ENCODE measurements around the gene TTC39A. TPM values are rescaled to one million over a fixed set of nuclear protein-coding genes. Genes with fewer than 3 reads are reported as not detected.

The TTC39A gene
- total RNA-seq, 1 experiment from 2014 or later = 15.4 TPM

DNA sequence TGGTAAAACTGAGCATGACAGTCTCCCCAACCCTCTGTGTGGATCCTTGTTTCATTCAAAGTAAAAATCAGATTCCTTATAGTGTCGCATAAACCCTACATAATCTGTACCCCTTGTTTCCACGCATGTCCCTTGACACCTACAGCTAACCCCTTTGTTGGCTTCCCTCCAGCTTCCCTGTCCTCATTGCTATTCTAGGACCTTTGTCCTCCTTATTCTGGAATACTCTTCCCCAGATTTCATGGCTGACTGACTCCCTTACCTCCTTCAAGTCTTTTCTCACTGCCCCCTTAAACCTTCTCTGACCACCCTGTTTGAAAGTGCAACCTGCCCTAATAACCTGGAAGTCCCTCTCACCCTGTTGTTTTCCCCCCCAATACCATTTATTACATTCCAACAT lies 90.3 kb downstream of the TTC39A start (continued):
- TF ChIP-seq, protein P1, sequence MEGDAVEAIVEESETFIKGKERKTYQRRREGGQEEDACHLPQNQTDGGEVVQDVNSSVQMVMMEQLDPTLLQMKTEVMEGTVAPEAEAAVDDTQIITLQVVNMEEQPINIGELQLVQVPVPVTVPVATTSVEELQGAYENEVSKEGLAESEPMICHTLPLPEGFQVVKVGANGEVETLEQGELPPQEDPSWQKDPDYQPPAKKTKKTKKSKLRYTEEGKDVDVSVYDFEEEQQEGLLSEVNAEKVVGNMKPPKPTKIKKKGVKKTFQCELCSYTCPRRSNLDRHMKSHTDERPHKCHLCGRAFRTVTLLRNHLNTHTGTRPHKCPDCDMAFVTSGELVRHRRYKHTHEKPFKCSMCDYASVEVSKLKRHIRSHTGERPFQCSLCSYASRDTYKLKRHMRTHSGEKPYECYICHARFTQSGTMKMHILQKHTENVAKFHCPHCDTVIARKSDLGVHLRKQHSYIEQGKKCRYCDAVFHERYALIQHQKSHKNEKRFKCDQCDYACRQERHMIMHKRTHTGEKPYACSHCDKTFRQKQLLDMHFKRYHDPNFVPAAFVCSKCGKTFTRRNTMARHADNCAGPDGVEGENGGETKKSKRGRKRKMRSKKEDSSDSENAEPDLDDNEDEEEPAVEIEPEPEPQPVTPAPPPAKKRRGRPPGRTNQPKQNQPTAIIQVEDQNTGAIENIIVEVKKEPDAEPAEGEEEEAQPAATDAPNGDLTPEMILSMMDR (IDR thresholded peaks at IDR 0.05 in 2 of 3, conservative IDR thresholded peaks at IDR 0.05 in 1 of 3; ENCODE audit: borderline replicate concordance in 1 of 3, insufficient read depth in 1 of 3, low read depth in 2 of 3, low read length in 2 of 3) = no peak
- TF ChIP-seq YY1 (IDR thresholded peaks at IDR 0.05; ENCODE audit: extremely low read depth, insufficient replicate concordance, low read depth, low read length) (no peak), EZH2 (IDR thresholded peaks at IDR 0.05) (no peak), POLR2A (IDR thresholded peaks at IDR 0.05; ENCODE audit: borderline replicate concordance, extremely low read depth, insufficient read depth, insufficient read length) (no peak), TCF7L2 (IDR thresholded peaks at IDR 0.05; ENCODE audit: borderline replicate concordance, extremely low read depth, insufficient read depth, insufficient read length) (no peak)
- TF ChIP-seq, protein P2, sequence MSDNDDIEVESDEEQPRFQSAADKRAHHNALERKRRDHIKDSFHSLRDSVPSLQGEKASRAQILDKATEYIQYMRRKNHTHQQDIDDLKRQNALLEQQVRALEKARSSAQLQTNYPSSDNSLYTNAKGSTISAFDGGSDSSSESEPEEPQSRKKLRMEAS (IDR thresholded peaks at IDR 0.05) = no peak

GRCh38 chr1:51238034-51238403 lies 92.3 kb downstream of the TTC39A start:
- ChIA-PET RAD21 (ENCODE audit: low non-redundant PET in 1 of 2, low total read pairs in 2 of 2, uncharacterized antibody in 2 of 2, unreplicated experiment in 2 of 2) (no interaction called here), CTCF (no interaction called here), POLR2A (no interaction called here)
- Histone ChIP-seq H2AFZ (ENCODE audit: low read depth, low read length, poor library complexity, severe bottlenecking) (no peak overlapping the region), H3K79me2 (ENCODE audit: insufficient read depth, low read length) (peaks cover 67% of the 10 kb centered on the region), H3K4me3 (replicated peaks in 1 of 2; ENCODE audit: low read depth in 1 of 2, low read length in 2 of 2) (peak overlapping the region; percentile 92 to 97; a peak in 3 of 4 replicates), H3K9me2 (ENCODE audit: insufficient read depth) (no peaks in the 10 kb centered on the region), H3K4me1 (ENCODE audit: control insufficient read depth in 1 of 2, insufficient read depth in 2 of 2, low read length in 2 of 2) (peaks cover 15 to 28% of the 10 kb centered on the region in 2 experiments), H3K27ac (ENCODE audit: low read depth, low read length) (no peak overlapping the region), H3K9ac (ENCODE audit: low read length) (peak overlapping the region; percentile 49; the same call in 1 of the 2 replicates), H3K9me3 (ENCODE audit: control insufficient read depth in 1 of 2, insufficient read depth in 1 of 2, low read depth in 1 of 2, low read length in 2 of 2) (no peaks in the 10 kb centered on the region), H3K4me2 (ENCODE audit: low read length) (peak overlapping the region; percentile 92), H4K20me1 (ENCODE audit: insufficient read depth) (peaks cover 15% of the 10 kb centered on the region), H3K36me3 (ENCODE audit: control insufficient read depth in 1 of 2, insufficient read depth in 2 of 2, low read length in 2 of 2) (no peaks in the 10 kb centered on the region), H3K27me3 (ENCODE audit: insufficient read depth, low read length) (no peaks in the 10 kb centered on the region)
- ATAC-seq = no peak
- intact Hi-C loops (cut with micrococcal nuclease) = no loop called here
- no peak for DNase-seq (ENCODE audit: low read depth, low spot score)
- no TSS peak for BruUV-seq (replicated peaks)
- TF ChIP-seq, protein P3, sequence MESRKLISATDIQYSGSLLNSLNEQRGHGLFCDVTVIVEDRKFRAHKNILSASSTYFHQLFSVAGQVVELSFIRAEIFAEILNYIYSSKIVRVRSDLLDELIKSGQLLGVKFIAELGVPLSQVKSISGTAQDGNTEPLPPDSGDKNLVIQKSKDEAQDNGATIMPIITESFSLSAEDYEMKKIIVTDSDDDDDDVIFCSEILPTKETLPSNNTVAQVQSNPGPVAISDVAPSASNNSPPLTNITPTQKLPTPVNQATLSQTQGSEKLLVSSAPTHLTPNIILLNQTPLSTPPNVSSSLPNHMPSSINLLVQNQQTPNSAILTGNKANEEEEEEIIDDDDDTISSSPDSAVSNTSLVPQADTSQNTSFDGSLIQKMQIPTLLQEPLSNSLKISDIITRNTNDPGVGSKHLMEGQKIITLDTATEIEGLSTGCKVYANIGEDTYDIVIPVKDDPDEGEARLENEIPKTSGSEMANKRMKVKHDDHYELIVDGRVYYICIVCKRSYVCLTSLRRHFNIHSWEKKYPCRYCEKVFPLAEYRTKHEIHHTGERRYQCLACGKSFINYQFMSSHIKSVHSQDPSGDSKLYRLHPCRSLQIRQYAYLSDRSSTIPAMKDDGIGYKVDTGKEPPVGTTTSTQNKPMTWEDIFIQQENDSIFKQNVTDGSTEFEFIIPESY (IDR thresholded peaks at IDR 0.05; ENCODE audit: extremely low read depth, insufficient replicate concordance, low read length) = no peak
- TF ChIP-seq ZNF274 (IDR thresholded peaks at IDR 0.05; ENCODE audit: low read depth, low read length) = no peak
- TF ChIP-seq CEBPB (IDR thresholded peaks at IDR 0.05; ENCODE audit: low read depth) = no peak
- TF ChIP-seq, protein P4, sequence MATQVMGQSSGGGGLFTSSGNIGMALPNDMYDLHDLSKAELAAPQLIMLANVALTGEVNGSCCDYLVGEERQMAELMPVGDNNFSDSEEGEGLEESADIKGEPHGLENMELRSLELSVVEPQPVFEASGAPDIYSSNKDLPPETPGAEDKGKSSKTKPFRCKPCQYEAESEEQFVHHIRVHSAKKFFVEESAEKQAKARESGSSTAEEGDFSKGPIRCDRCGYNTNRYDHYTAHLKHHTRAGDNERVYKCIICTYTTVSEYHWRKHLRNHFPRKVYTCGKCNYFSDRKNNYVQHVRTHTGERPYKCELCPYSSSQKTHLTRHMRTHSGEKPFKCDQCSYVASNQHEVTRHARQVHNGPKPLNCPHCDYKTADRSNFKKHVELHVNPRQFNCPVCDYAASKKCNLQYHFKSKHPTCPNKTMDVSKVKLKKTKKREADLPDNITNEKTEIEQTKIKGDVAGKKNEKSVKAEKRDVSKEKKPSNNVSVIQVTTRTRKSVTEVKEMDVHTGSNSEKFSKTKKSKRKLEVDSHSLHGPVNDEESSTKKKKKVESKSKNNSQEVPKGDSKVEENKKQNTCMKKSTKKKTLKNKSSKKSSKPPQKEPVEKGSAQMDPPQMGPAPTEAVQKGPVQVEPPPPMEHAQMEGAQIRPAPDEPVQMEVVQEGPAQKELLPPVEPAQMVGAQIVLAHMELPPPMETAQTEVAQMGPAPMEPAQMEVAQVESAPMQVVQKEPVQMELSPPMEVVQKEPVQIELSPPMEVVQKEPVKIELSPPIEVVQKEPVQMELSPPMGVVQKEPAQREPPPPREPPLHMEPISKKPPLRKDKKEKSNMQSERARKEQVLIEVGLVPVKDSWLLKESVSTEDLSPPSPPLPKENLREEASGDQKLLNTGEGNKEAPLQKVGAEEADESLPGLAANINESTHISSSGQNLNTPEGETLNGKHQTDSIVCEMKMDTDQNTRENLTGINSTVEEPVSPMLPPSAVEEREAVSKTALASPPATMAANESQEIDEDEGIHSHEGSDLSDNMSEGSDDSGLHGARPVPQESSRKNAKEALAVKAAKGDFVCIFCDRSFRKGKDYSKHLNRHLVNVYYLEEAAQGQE (IDR thresholded peaks at IDR 0.05; ENCODE audit: low read depth) = no peak
- TF ChIP-seq, protein P1 (IDR thresholded peaks at IDR 0.05 in 2 of 3, conservative IDR thresholded peaks at IDR 0.05 in 1 of 3; ENCODE audit: borderline replicate concordance in 1 of 3, insufficient read depth in 1 of 3, low read depth in 2 of 3, low read length in 2 of 3) = no peak
- TF ChIP-seq POLR2AphosphoS5 (IDR thresholded peaks at IDR 0.05; ENCODE audit: low read depth, low read length) = no peak
- no peak for TF ChIP-seq ELF1 (IDR thresholded peaks at IDR 0.05; ENCODE audit: borderline replicate concordance, low read depth)
- no peak for TF ChIP-seq RAD21 (IDR thresholded peaks at IDR 0.05; ENCODE audit: low read depth)
- no peak for TF ChIP-seq YY1 (IDR thresholded peaks at IDR 0.05; ENCODE audit: extremely low read depth, insufficient replicate concordance, low read depth, low read length)
- no peak for TF ChIP-seq ZFX (IDR thresholded peaks at IDR 0.05)
